Putamen (tissue), 1 donor: Measurements from ENCODE around the gene ATP2B2.

Source experiments
- DNase-seq: peaks from one replicate; pipeline ENCODE4 v3.0.0-alpha.2; 2016; ENCODE audit warnings: low spot score

Gene ATP2B2

DNA sequence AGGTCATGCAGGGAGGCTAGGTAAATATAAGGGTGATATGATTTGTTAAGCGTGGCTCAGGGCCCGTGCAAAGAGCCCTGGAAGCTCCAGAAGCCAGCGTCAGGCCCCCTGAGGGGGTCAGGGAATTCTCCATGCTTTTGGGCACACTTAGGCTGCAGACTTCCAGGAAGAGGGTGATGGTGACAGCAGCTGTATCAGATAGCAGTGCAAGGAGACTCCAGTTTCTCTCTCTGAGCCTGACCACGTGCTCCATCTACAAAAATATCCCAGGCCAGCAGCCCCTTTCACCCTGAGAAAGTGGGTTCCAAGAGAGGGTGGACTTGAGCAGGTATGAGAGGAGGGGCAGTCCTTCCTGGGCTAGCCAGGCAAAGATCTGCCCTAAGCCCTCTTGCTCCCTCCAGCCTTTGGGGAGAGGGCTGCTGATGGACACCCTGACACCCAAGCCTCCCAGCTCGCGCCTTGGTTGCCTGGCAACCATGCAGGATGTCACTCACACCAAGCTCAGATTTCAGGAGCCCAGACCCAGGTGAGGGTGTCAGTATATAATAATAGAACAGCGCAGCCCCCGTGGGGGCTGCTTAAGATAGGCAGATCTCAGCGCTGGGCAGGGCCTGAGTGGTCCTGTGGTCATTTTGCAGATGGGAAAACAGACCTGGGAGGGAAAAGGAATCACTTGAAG, 35.8 kb downstream of the ATP2B2 start:
- DNase-seq = no peak

DNA sequence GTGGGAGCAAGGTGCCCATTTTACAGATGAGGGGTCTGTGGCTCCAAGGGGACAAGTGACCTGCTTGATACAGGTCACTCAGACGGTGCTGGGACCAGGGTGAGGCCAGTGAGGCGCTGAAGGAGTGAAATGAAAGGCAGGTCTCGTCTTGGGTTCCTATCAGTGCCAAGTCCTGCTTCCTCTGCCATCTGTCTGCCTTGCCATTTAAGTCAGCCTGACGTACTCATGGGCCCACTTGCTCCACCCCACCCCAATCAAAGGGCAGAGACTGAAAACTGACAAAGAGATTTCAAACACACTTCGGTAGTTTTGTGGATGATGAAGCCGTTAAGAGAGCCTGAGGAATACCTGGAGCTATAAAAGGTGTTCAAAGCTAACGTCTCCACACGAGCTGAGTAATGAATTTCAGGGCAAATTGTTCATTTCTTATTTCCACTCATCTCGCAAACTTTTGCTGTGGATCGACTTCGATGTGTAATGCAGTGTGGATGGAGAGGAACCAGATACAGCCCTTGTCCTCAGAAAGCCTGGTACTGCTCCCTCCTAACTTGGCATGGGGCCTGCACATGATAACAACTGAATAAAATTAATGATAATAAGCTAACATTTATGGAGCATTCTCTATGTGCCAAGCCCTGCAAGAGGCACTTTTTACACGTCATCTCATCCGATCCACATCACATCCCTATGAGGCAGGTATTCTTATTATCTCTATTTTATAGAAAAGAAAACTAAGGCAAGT, 36.6 kb downstream of the ATP2B2 start:
- no peak for DNase-seq

DNA sequence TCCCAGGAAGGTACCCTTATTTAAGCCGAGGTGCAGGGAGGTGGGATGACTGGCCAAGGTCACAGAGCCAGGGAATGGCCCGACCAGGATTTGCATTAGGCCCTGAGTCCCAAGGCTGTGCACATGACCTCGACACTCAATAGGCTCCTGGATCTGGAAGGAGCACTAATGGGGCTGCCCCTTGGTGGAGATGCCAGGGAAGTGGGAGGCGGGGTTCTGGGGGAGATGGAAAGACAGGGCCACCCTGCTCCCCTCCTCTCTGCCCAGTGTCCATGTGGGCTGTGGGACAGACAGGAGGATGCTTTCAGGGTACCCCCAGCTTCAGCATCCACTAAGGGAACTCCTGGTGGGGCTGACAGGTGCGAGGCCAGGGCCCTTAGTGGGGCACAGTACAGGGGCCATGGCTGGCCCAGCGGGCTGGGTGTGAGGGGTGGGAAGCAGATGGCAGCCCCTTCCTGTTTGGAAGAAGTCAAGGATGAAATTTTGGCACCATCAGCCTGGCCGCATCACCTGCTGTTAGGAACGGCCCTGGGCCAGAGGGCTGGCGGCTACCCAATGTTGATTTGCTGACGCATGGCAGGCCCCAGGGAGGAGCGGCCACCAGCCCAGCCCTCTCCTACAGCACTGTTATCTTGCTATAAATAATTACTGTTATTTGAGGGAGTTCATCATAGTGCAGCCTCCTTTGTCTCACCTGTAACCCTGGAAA, 37.3 kb downstream of the ATP2B2 start:
- DNase-seq = no peak

DNA sequence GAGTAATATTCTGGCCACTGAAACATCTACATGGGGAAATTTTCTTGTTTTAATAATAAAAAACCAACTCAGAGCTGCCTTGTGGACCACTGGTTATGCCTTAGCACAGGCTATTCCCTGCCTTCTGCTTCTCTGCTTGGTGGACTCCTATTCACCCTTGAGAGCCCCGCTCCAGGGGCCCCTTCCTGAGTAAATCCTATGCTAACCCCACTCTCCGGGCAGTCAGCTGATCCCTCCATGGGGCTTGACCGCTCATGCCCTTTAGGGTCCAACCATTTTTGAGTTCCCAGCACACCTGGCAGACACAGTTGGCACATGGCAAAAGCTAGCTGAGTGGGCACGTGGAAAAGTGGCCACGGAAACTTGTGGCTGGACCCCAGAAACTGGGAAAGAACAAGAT, 38.2 kb downstream of the ATP2B2 start:
- no peak for DNase-seq

DNA sequence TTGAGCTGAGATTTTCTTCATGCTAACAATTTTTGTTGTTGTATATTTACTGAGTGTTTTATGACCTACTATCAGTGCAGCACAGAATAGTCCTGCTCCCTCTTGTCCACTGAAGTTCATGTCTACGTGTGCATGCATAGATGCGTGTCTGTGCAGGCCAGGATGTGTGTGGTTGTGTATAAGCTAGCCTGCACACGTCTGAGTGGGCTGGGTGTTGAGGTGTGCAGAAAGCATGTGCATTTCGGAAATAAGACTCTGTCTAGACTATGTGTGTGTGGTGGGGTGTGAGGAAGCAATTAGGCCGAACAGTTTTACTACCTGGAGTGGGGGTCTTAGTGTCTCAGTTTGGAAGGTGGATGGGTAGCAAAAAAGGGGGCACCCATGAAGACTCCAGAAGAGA, 39.2 kb downstream of the ATP2B2 start:
- DNase-seq = no peak

DNA sequence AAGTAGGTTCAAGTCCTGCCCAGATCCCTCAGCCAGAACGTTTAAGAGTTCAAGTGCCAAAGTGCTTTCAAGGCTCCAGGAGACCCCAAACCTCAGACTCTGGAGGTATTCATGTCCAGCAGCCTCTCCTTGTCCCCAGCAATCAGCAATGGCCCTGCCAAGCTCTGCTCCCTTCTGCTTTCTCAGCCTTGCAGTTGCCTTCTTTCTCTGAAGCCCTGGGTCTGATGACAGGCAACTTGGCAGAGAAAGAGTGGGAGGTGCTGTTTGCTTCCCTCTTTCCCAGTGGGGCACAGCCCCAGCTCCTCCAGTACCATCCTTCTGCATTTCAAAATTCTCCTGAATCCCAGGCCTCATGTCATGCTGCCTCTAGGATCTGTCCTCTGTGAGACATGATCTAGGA, 40.2 kb downstream of the ATP2B2 start:
- peak; percentile 42 for DNase-seq

DNA sequence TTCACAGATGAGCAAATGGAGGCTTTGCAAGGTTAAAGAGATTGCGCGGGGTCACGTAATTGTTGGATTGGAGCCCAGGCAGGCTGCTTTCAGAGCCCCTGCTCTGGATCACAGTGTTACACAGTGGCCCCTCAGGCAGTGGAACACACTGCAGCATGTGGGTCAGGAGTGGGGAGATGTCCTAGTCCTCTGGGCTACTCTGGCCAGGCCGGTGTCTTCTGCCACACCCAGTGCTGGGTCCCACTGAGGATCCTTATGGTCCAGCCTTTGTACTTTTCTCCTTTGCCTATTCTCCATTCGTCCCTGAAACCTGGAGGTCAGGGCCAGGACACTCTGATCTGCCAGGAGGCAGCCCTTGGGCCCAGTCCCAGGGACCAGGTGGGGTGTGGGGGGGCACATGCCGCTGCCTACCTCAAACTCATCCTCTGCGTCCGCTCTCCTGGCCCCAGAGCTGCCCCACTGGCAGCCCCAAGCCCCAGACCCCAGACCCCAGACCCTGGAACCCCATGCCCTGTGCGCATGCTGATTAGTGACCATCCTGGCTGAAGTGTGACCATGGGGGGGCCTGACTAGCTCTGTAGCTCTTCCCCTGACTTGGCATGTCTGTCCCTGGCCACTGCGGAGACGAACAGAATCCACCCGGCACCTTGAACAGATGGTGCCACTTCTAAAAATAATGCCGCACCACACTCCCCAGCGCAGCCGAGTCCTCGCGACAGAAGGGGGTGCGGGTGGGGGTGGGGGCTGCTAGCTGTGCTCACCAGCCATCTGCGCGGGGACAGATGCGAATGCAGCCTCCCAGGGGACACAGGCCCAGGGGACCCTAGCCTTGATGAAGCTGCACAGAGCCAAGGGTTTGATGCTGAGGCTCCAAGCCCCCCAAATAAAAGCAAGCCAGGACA, 41.6 kb downstream of the ATP2B2 start:
- DNase-seq = no peak

DNA sequence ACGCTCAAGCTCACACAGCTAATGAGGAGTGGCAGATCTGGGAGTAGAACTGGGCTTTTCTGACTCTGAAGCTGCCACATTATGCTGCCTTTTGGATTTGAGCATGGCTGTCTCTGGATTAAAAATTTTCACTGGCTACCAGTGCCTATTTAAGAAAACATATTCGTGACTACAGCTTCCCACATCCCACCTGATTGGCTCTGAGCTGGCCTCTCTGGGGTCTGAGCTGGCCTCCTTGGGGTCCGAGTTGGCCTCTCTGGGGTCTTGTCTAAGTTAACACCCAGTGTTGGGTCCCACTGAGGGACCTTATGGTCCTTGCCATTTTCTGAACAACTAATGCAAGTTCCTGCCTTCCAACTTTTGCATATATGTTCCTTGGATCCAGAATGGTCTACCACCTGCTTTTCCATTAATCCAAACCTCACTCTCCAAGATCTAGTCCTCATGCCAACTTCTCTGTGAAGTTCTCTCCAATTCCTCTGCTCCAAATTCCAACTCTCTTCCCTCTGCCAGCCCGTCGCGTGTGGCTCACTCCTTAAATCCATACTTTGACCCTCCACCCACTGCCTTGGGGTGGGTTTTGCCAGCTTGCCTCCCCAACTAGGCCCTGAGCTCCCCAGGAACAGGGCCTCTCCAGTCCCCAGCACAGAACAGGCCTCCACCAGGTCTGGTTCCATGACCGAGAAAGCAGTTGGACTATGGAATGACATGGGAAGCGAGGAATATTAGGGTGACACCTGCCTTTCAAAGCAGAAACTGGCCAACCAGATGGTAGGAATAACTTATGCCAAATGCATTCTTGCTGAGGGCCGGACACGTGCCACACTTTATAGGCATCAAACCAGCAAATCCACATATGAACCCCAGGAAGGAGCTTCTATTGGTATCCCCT, 42.5 kb downstream of the ATP2B2 start:
- no peak for DNase-seq

DNA sequence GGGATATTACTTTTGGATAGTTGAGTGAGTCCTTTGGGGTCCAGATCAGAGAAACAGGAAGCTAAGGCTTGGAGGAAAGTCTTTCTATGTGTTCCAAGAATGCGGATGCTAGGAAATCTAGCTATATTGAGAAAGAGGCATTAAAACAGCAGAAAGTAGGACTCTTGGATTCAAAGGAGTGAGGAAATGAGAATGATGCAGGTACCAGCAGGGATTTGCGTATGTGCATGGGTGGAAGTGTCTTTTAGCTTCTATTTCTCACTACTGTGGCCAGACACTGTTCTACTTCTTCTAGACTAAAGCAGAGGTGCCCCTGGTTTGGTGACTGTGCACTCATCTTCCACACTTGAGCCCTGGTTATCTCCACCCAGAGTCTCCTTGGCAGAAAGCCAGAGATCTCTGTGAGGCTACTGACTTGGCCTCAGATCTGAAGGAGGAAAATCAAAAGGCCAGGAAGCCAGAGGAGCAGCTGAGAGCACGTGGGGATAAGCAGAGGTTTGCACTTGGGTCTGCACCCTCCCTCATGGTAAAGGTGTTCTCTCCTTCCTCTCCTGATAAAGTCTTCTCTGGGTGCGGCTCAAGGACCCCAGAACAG, 44.3 kb downstream of the ATP2B2 start:
- no peak for DNase-seq

DNA sequence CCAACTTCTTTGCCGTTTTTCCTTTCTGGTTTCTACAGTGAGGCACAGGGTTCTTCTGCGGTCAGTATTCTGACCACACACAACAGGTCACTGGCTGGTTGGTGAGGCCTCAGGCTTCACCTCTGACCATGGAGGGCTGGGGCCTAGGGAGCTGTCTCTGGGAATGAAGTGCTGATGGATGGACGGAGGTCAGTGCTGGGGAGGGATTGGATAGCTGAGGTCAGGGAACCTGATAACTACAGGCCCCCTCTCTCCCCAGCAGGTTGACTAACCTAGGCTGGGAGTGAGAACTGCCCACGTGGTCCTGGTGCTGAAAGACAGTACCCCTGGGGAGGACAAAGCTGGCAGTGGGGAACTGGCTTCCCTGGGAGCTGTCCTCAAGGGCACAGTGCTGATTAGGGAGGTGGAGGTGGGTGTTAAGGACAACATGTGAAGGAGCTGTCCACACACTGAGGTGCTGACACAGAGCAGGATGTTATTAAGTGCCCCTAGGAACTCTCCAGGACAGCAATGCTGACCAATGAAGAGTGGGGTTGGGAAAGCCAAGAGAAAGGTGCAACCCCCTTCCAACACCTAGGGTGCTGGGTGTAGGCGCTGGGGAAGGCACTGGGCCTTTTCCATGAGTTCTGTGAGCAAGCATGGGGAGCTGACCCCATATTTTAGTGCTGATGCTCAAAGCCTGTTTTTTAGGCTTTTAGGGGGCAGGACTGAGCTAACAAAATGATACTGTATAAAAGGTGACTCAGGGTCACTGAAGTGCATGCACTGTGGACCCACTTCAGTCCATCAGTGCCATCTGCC, 45.2 kb downstream of the ATP2B2 start:
- DNase-seq = no peak

DNA sequence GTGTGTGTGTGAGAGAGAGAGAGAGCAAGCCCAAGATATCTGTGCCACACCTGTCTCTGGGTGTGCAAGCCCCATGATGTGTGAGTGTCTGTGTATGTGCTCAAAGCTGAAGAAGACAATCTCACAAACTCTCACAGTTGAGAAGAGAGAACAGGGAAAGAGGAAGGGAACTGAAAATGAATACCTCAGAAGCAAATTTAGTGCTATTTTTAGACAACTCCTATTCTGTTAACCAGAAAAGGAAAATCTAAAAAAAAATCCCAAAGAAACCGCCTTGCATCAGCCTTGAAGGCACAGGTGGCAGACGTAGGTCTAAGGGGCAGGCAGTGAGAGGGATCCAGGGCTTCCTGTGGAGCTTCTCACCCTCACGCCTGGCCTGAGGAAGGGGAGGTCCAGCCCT, 47.8 kb downstream of the ATP2B2 start:
- DNase-seq = peak; percentile 38

DNA sequence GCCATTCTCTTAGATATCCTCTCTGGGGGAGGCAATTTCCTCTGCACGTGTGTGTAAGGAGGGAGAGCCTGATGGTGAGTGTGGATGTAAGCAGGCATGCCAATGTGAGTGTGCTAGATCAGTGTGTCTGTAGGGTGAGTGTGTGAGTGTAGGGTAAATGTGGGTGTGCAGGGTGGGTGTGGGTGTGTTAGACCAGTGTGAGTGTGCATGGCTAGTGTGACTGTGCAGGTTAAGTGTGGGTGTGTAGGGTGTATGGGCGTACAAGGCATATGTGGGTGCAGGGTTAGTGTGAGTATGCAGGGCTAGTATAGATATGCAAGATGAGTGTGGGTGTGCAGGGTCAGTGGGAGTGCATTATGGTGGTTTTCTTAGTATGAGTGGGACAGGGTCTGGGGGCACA, 48.4 kb downstream of the ATP2B2 start:
- no peak for DNase-seq

DNA sequence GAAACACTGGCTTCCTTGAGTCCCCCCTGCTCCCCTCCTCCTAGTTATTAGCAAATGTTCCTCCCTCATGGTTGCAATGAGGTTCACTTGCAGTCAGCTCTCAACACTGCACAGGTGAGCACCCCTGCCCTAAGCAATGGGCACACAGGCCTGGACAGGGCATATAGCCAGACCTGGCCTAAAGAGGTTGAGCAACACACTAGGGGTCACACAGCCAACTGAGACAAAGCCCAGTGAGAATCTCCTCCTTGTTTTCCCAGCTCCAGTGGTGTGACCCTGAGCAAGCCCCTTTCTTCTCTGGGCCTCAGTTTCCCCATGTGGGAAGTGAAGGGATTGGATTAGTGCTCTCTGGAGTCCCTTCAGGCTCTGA, 49.9 kb downstream of the ATP2B2 start:
- no peak for DNase-seq

DNA sequence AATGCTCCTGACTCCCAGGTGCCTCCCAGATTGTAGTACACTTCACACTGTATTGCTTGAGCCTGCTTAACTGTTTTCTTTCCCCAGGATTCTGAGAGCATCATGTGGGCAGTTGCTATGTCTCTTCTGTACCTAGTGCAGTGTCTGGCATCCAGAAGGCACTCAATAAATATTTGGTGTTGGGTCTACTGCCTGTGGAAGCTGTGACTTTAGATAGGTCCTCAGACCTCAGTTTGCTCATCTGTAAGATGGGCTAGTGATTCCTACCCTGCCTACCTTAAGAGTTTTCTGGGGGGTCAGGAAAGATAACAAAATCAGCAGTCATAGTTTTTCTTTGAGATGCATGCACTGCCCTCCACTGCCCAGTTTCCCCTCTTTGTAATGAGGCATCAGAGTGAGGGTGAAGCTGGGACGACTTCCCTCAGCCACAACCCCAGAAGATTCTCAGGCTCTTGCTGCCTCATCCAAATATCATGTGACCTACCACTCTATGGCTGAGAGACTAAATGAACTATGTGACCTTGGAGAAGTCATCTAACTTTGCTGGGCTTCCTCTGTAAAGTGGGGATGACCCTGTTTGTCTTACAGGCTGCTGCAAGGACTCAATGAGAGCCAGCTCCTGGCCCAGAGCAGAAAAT, 50.4 kb downstream of the ATP2B2 start:
- DNase-seq = no peak

DNA sequence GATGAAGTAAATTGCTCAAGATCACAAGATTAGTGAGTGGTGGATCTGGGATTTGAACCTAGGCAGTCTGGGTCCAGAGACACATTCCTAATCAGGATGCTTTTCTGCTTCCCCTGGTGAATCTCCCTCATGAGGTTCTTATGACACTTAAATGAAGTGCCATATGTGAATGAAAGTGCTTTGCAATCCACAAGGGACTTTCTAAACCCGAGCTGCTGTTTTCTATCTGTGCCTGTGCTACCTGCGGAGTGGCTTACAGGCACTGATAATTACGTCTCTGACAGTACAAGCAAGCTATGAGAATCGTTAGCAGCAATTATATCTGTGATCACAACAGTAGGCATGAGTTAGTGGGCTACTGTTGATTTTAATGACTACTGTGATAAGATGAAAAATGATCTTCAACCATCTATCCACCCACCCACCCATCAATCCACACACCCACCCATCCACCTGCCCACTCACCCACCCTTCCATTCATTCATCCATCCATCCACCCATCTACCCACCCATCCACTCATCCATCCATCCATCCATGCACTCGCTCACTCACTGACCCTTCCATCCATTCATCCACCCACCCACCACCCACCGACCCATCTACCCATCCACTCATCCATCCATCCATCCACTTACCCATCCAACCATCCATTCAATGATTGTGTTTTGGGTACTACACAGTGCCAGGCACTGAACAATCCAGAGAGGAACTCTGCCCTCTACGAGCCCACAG, 51.8 kb downstream of the ATP2B2 start:
- no peak for DNase-seq

DNA sequence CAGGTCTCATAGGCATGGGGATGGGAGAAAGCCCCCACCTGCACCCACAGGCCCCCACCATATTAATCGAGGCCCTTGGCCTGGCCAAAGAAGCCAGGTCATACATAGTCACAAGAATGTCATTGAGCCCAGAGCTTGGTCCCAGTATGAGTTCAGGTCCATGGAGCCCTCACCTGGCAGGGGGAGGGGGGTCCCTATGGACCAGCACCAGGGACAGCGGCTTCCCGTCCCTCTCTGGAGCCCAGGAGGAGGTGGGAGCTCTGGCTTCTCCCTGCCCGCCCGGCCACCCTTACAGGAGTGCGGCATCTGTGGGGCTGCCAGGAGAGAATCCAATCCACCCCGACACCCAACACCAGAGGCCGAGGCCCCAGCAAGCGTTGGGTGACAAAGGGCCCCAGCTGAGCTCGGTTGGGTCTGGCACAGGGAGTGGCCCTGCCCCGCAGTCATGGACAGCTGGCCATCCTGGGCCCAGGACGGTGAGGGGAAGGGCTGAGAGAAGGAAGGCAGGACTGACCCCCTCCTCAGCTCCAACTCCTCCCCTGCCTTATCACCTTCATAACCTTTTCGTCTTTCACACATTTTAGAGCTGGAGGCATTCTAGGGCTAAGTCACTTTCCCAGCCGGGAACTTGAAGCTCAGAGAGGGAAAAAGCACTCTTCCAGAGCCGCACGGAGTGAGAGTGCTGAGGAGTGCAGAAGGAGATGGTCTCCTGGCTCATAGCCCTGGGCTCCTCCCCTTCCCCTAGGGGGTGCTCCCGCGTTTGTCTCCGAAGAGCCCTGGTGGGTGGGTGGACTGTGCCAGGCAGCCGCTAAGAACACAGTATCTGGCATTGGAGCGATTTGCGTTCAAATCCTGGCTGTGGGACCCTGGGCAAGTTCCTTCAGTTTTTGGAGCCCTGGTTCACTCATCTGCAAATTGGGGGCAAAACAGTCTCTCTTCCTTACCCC, 54.6 kb downstream of the ATP2B2 start:
- no peak for DNase-seq

DNA sequence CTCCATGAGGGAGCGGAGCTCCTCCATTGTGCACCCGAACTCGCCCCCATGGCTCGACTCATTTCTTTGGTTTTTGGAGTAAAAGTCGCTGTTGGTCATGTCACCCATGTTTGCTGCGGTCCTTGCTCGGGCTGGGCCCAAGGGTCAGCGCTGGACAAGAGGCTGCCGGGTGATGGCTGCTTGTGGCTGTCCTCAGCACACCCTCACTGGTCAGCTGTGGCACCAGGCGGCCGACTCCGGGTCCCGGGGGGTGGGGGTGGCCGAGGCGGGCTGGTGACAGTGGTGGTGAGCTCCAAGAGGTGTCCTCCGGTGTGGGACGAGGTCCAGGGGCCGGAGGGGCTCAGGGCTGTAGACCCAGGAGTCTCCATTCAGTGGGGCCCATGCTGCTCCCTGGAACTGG, 56.0 kb downstream of the ATP2B2 start:
- no peak for DNase-seq

DNA sequence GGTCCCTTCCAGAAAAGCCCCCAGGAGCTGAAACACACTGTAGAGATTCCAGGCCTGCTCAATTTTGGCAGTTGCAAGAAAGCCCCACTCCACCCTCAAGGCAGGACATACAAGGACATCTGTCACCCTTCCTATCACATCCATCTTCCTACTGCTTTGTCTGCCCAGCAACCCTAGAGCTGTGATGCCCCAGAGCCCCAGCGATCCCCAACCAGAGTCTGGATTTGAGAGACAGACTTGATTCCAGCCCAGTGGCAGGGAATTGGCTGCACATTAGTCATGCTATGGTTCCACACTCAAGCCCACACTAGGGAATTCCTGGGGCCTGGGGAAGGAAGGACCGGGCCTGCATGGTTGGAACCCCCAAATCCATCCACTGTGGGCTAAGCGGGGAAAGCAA, 56.8 kb downstream of the ATP2B2 start:
- no peak for DNase-seq
